Suprapubic skin (tissue), 4 donors: ENCODE measurements around the gene MMP19.

ENCODE experiments used
- CTCF ChIP-seq, 2 donors: fragments of 200-600 bp in 1 of 2; fragments of 450-650 bp in 1 of 2; sonication (generic) in 1 of 2; IDR thresholded peaks; one replicate each; pipeline ENCODE4 v1.5.1; 2016 to 2019; ENCODE audit warnings: antibody characterized with exemption in 2 of 2, mild to moderate bottlenecking in 1 of 2, moderate library complexity in 1 of 2
- POLR2A ChIP-seq, 2 donors: fragments of 450-650 bp; IDR thresholded peaks; one replicate each; pipeline ENCODE4 v1.6.1; 2017; ENCODE audit warnings: antibody characterized with exemption in 2 of 2, mild to moderate bottlenecking in 2 of 2, moderate library complexity in 2 of 2
- POLR2AphosphoS5 ChIP-seq, 3 donors: sonication (generic); formaldehyde crosslinking; IDR thresholded peaks; one replicate each; pipeline ENCODE4 v1.6.1; 2017; ENCODE audit warnings: antibody characterized with exemption in 3 of 3

GRCh38 chr12:55795950-55796349 is 46.8 kb downstream of the MMP19 start:
- TF ChIP-seq POLR2AphosphoS5 (IDR thresholded peaks at IDR 0.05), result no peak
- no peak for TF ChIP-seq CTCF (IDR thresholded peaks at IDR 0.05)
- TF ChIP-seq POLR2A (IDR thresholded peaks at IDR 0.05), result no peak
